GM18867 (cell line): ENCODE data around the gene MAP9.
"Not testable (repeated sequence)": the region's sequence is repeated elsewhere in the genome, so short reads cannot be mapped to it uniquely, and the experiment has no call there.

ENCODE experiments used
- ATAC-seq: cut with Tn5 transposase; IDR thresholded peaks from one replicate; pipeline ENCODE4 v1.9.1; 2021; ENCODE audit warnings: mild to moderate bottlenecking, moderate library complexity; ENCODE audit not compliant: unreplicated experiment

MAP9 gene

DNA sequence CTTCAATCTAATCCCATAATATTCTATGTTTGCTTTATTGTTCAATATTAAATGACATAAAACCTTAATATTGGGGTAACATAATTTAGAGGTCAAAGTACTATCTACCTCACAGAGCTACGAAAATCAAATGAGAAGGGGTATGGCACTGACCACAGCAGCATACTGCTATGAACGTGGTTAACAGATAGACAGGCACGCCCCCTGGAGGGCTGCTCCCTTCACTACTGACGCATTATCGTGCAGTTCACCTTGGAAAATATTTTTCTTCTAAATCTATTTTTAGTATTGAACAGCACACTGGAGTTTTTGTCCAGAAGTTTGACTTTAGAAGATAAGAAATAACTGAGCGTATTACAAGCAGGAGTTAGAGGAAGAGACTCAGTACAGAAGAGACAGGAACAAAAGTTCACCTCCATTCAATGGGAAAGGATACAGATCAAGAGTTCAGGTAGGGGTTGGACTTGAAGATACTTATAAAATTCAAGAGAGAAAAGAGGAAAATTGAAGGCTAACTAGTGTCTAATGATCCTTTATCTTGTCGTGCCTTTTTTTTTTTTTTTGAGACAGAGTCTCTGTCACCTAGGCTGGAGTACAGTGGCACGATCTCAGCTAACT, 22.7 kb downstream of the MAP9 start:
- ATAC-seq = peak; percentile 98

DNA sequence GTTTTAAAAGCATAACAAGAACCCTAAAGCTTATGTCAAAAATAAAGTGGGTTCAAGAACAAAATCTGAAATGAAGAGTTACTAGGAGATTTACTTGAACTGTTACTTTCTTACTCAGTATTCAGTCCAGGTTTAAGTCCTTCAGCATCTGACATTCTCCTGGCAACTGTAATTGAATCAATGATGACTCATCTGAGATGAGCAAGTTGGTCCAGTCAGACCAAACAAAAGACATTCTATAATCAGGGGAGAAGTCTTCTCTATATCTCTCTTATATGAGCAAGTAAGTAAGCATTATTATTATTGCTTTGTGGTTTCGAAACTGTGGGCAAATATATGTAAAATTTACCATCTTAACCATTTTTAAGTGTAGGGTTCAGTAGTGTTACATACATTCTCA, 34.6 kb downstream of the MAP9 start:
- ATAC-seq = no peak

DNA sequence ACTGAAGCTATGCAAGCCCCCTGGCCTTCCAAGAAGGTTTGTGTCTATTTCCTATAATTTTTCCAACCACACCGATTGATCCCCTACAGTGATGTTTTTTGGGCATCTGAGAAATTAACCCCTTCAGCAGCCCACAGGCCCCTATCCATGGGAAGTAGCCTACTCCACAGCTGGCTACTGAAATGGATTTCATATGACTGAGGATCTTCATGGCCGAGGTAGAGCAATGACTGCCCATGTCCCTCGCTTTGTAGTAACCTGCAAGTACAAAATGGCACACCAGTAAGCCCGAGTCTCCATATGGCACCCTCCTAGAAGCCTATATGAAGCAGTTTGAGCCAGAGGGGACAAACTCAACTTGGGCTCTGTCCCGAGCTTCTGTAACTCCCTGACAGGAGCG, 36.8 kb downstream of the MAP9 start:
- no peak for ATAC-seq

DNA sequence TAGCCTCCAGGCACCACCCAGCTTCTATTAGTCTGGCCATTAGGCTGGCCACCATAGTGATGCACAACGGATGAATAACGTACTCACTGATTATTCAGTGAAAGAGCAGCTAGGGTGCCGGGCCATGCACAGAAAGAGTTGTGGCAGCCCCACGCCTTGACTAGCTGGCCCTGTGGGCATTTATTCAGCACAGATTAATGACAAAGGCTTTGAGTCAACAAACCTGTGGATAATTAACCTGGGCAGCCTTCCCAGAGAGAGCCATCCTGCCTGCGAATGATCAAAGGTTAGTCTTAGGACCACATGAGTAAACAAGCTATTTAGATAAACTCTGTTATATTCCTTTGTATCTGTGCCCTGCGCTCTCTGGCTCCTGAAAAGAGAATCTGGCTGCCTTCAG, 37.2 kb downstream of the MAP9 start:
- ATAC-seq = no peak

DNA sequence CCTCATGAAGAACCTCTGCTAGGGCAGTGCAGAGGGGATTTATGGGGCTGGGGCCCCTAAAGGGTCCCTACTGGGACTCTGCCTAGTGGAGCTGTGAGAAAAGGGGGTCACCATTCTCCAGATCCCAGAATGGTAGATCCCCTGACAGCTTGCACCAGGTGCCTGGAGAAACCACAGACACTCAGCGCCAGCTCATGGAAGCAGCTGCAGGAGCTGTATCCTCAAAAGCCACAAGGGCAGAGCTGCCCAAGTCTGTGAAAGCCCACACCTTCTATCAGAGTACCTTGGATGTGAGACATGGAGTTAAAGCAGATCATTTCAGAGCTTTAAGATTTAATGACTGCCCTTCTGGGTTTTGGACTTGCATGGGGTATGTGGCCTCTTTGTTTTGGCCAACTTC, 38.6 kb downstream of the MAP9 start:
- no peak for ATAC-seq

DNA sequence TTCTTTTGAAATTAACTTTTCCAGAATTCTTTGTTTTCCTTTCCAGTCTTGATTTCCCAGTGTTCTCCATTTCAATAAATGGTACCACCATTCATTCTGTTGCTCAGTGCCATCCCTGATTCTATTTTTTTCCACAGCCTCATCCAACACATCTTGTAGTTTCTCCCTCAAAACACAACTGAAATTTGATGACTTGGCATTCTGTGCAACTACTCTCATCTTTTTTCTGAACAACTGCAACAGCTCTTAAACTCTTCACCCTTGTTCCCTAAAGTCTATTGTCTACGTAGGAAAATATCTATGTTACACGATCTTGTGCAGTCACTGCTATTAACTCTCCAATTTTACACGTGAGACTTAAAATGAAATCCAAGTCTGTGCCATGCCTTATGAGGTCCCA, 40.5 kb downstream of the MAP9 start:
- no peak for ATAC-seq

DNA sequence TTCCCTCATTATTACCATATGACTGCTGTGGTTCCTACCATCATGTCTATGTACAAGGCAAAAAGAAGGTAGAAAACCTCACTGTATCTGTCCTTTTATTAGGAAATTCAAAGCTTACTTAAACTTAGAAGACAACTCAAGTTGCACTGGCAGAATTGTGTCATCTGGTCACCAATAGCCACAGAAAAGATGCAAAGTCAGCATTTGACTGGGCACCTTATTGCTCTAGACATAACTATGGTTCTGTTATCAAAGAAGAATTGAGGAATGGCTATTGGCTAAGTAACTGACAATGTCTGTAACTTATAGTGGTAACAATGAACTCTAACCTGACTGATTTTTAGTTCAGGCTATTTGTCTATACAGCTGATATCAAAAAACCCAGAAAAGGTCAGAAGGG, 45.3 kb downstream of the MAP9 start:
- ATAC-seq = no peak

DNA sequence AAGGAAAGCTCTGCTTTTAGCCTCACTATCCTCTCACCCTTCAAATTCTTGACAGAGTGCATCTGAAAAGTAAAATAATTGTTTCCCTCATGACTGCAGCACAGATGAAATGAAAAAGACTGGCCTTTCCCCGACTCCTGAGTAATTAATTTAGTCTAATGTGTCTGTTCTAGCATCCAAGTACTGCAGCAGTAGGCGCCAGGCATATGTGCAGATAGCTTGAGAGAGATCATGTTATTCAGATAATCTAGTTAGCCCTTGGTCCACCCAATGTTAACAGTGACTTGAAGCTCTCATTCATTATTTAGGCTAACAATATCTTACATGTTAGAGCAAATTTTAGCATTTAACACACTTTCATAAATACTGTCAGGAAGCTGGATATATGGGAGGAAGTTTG, 54.0 kb downstream of the MAP9 start:
- ATAC-seq = no peak

DNA sequence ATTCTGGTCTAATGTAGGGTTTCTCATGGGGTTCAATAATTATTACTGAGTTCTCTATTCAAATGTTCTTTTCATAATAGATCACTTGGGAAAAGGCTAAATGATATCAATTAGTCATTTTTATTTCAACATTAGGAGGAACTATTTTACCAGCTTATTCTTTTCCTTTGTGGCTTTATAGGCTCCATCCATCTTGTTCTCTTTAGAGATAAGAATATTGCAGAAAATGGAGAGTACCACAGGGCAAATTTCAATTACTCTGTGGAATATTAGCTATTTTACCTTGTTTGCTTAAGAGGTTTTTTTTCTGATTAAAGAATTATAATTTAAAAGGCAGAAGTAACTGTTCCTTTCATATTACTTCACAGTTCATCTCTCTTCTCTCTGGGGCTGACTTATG, 55.8 kb downstream of the MAP9 start:
- ATAC-seq = no peak

DNA sequence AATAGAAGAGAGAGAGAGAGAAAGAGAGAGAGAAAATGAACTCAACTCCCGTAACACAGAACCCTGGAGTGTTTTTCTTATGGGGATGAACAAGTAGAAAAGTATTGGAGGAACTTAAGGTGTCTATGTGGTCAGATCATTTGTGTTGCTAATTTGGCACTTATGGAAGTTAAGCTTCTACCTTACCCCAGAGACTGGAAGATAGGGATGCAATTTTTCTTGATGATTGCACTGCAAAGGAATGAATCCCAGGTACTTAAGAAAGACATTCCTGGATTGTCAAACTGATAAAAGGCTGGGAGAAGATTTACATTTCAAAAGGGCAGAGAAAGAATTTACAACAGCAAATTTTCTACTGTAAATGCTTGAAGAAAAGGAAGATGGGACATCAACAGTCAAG, 57.2 kb downstream of the MAP9 start:
- no peak for ATAC-seq

DNA sequence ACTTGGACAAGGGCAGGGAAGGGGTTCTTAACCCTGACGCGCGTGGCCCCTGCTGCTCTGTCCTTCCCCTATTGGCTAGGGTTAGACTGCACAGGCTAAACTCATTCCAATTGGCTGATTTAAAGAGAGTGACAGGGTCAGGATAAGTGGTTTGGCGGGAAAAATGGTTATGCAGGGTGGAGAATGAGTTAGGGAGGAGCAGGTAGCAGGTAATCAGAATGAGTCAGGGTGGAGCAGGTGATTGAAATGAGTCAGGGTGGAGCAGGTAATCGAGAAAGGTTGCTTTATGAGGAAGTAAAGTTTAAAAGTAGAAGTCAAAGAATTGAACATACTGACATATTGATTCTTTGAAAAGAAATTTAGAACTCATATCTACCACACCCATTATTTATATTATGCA, 64.7 kb downstream of the MAP9 start:
- not testable (repeated sequence) for ATAC-seq

DNA sequence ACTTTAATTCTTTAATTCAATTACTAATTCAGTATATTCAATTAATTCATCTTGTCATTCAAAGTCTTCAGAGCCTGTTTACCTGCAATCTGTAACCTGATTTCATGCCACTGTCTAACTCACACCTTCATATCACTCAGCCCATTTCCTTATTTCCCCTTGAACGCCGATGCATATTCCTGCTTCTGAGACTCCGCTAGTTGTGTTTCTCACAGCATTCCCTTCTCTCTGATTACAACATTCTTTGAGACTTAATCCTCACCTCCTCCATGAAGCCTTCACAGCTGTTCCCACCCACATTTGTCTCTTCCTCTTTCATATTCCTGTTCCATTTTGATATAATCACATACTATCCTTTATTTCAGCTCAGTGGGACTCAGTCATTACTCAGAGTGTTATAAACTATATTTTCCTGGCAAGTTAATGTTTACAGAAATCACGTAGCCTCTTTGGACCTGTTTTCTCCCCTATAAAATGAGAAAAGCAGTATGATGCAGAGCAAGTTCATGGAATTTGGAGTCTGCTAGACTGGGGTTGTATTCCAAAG, 69.0 kb downstream of the MAP9 start:
- no peak for ATAC-seq

DNA sequence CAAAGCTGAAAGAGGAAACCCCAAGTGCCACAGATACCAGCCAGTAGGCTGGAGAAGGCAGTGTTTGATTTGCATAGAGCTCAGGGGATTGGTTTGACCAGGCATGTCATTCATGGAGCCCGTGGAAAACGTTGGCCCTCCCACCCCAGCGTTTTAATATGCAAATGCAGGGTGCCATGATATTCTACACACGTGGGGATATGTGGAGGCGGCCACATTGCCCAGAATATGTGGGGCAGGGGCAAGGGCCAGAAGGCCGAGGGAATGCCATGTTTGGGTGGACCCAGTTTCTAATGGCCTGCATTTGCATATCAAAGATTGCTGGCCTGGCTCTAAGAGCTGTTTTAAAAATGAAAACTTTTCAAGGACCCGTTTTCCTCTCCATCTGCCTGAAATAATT, 71.1 kb downstream of the MAP9 start:
- no peak for ATAC-seq

DNA sequence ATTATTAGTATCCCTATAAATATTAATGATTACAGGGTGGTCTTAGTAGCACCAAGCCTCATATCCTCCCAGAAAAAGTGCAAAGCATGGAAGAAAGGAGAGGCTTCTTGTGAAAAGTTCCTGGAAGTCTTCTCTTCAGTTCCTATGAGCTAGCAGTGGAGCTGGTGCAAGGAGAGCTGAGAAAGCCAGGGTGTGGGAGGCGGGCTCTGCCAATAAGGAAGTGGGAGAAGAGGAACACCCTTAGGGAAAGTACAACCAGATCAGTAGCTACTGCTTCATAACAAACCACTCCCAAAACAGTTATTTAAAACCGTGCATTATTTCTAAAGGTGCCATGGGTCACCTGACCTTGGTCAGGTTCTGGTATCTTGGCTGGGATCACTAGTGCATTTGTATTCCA, 72.4 kb downstream of the MAP9 start:
- no peak for ATAC-seq

DNA sequence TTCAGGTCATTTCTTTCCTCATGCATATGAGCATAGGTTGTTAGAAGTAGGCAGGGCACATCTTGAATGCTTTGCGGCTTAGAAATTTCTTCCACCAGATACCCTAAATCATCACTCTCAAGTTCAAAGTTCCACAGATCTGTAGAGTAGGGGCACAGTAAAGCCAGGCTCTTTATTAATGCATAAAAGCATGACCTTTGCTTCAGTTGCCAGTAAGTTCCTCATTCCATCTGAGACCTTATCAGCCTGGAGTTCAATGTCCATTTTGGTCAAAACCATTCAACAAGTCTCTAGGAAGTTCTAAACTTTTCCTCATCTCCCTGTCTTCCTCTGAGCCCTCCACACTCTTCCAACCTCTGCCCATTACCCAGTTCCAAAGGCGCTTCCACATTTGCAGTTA, 77.7 kb downstream of the MAP9 start:
- ATAC-seq = no peak
